PC-9 (cell line): ENCODE results near the gene NDUFB8.

Experiments
- EZH2 ChIP-seq: fragments of 200-600 bp; sonication (generic); IDR thresholded peaks from 2 replicates; pipeline ENCODE4 v1.8.0; 2017; ENCODE audit warnings: antibody characterized with exemption, low read depth
- TF ChIP-seq, protein P1 (sequence below): fragments of 200-600 bp; sonication (generic); conservative IDR thresholded peaks from 2 replicates; pipeline ENCODE4 v1.6.1; 2017; ENCODE audit warnings: mixed run types, antibody characterized with exemption, mild to moderate bottlenecking, moderate library complexity

DNA sequence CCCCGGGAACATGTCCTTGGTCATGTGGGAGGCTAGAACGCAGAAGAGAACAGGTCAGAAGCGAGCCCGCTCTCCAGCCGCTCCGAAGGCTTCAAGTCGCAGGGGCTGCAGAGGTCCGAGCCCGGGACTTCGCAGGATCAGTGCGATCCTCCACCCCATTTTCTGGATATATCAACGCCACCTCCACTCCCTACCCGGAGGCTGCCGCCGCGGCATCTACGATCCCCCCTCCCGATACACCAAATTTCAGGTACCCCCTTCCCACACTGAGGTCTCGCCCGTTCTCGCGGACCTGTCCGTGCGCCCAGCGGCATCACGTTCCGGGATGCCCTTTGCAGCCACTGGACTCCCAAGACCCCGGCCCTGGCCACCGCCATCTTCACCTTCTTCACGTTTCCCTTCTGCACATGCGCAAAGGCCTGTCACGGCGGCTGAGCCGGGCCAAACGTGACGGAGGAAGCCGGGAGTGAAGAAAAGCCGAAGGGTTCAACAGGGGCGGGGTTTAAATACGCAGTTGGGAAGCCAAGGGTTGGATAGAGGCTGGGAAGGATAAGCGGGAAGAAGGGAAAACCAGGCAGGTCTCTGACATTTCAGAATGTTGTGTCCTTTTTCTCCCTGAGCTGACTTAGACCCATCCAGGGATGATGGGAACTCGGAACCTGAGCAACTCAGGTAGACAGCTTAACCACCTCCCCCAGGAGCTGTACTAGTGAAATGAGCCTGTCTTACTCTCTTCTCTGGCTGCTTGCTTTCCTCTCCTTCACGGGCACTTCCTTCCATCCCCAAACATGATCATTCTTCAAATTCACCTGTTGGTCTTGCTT lies at the start of gene NDUFB8:
- TF ChIP-seq, protein P1, sequence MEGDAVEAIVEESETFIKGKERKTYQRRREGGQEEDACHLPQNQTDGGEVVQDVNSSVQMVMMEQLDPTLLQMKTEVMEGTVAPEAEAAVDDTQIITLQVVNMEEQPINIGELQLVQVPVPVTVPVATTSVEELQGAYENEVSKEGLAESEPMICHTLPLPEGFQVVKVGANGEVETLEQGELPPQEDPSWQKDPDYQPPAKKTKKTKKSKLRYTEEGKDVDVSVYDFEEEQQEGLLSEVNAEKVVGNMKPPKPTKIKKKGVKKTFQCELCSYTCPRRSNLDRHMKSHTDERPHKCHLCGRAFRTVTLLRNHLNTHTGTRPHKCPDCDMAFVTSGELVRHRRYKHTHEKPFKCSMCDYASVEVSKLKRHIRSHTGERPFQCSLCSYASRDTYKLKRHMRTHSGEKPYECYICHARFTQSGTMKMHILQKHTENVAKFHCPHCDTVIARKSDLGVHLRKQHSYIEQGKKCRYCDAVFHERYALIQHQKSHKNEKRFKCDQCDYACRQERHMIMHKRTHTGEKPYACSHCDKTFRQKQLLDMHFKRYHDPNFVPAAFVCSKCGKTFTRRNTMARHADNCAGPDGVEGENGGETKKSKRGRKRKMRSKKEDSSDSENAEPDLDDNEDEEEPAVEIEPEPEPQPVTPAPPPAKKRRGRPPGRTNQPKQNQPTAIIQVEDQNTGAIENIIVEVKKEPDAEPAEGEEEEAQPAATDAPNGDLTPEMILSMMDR = no peak
- no peak for TF ChIP-seq EZH2
